HEK293 (cell line): Measurements from ENCODE around the gene PDE4B.

Source experiments
- CTCF ChIA-PET: fragments of 350-600 bp; formaldehyde crosslinking; extraction: SDS; loops from one replicate; lab custom pipeline; 2021; ENCODE audit warnings: antibody characterized with exemption; lab: Yijun Ruan, JAX
- POLR2A ChIA-PET: fragments of 300-600 bp; formaldehyde crosslinking; extraction: SDS; loops from one replicate; lab custom pipeline; 2020; ENCODE audit warnings: antibody characterized with exemption, inconsistent platforms; lab: Yijun Ruan, JAX
- H3K27ac ChIP-seq: fragments of 200-500 bp; sonication (Bioruptor generic); 2 replicates; pipeline ENCODE4 v1.5.1; 2014; ENCODE audit warnings: low read depth, low read length, control low read depth, inconsistent platforms; ENCODE audit errors: extremely low read depth
- H3K36me3 ChIP-seq, 2 experiments: fragments of 200-500 bp in 1 of 2; sonication (Bioruptor generic) in 1 of 2; 1 replicate in 1 of 2; 2 replicates in 1 of 2; pipeline ENCODE4 v1.5.1; 2014 to 2017; ENCODE audit warnings: inconsistent platforms in 2 of 2, low read length in 2 of 2; ENCODE audit not compliant: control insufficient read depth in 2 of 2, insufficient read depth in 1 of 2
- H3K4me1 ChIP-seq: fragments of 200-500 bp; sonication (Bioruptor generic); 2 replicates; pipeline ENCODE4 v1.5.1; 2014; ENCODE audit warnings: mild to moderate bottlenecking, low read length, inconsistent platforms; ENCODE audit not compliant: control insufficient read depth, insufficient read depth
- H3K4me3 ChIP-seq: 2 replicates; pipeline ENCODE4 v1.5.1; 2011; ENCODE audit warnings: low read depth, mild to moderate bottlenecking, control low read depth, low read length, moderate library complexity
- H3K9me3 ChIP-seq: fragments of 200-500 bp; sonication (Bioruptor generic); 2 replicates; pipeline ENCODE4 v1.5.1; 2014; ENCODE audit warnings: low read depth, low read length, inconsistent platforms; ENCODE audit not compliant: control insufficient read depth, insufficient read depth
- BCL6B ChIP-seq: fragments of 450-650 bp; formaldehyde crosslinking; IDR thresholded peaks from 2 replicates; pipeline ENCODE4 v1.5.1; 2017; ENCODE audit warnings: missing biosample characterization, missing genetic modification characterization
- GFI1B ChIP-seq: fragments of 450-650 bp; formaldehyde crosslinking; IDR thresholded peaks from 2 replicates; pipeline ENCODE4 v1.5.1; 2016; ENCODE audit warnings: missing biosample characterization, missing genetic modification characterization
- GLIS2 ChIP-seq: fragments of 450-650 bp; formaldehyde crosslinking; IDR thresholded peaks from 2 replicates; pipeline ENCODE4 v1.5.1; 2016; ENCODE audit warnings: missing biosample characterization, missing genetic modification characterization
- HIC1 ChIP-seq: fragments of 450-650 bp; formaldehyde crosslinking; IDR thresholded peaks from 2 replicates; pipeline ENCODE4 v1.5.1; 2016; ENCODE audit warnings: missing biosample characterization, missing genetic modification characterization
- MYNN ChIP-seq: fragments of 450-650 bp; formaldehyde crosslinking; IDR thresholded peaks from 2 replicates; pipeline ENCODE4 v1.5.1; 2016; ENCODE audit warnings: missing biosample characterization, missing genetic modification characterization, borderline replicate concordance
- REST ChIP-seq: fragments of 450-650 bp; formaldehyde crosslinking; IDR thresholded peaks from 2 replicates; pipeline ENCODE4 v1.5.1; 2016; ENCODE audit warnings: missing biosample characterization, missing genetic modification characterization
- TCF7L2 ChIP-seq: IDR thresholded peaks from 2 replicates; pipeline ENCODE4 v1.6.1; 2011; ENCODE audit warnings: low read depth, mild to moderate bottlenecking, inconsistent platforms, low read length, moderate library complexity, borderline replicate concordance
- ZIC2 ChIP-seq: fragments of 450-650 bp; formaldehyde crosslinking; IDR thresholded peaks from 2 replicates; pipeline ENCODE4 v1.5.1; 2016; ENCODE audit warnings: missing biosample characterization, missing genetic modification characterization
- ZNF266 ChIP-seq: fragments of 450-650 bp; formaldehyde crosslinking; IDR thresholded peaks from 2 replicates; pipeline ENCODE4 v1.5.1; 2016; ENCODE audit warnings: missing biosample characterization, missing genetic modification characterization, low read depth
- ZNF37A ChIP-seq: fragments of 450-650 bp; IDR thresholded peaks from 2 replicates; pipeline ENCODE4 v1.5.1; 2018; ENCODE audit warnings: missing biosample characterization, missing genetic modification characterization
- ZNF558 ChIP-seq: fragments of 450-650 bp; formaldehyde crosslinking; IDR thresholded peaks from 2 replicates; pipeline ENCODE4 v1.5.1; 2016; ENCODE audit warnings: missing biosample characterization, missing genetic modification characterization
- ZNF621 ChIP-seq: fragments of 450-650 bp; formaldehyde crosslinking; IDR thresholded peaks from 2 replicates; pipeline ENCODE4 v1.5.1; 2017; ENCODE audit warnings: missing biosample characterization, missing genetic modification characterization
- ZNF624 ChIP-seq: fragments of 450-650 bp; formaldehyde crosslinking; IDR thresholded peaks from 2 replicates; pipeline ENCODE4 v1.5.1; 2017; ENCODE audit warnings: missing biosample characterization, missing genetic modification characterization
- ZNF704 ChIP-seq: fragments of 450-650 bp; formaldehyde crosslinking; IDR thresholded peaks from 2 replicates; pipeline ENCODE4 v1.5.1; 2016; ENCODE audit warnings: missing biosample characterization, missing genetic modification characterization
- ZNF768 ChIP-seq: fragments of 450-650 bp; formaldehyde crosslinking; IDR thresholded peaks from 2 replicates; pipeline ENCODE4 v1.5.1; 2018; ENCODE audit warnings: missing biosample characterization, mild to moderate bottlenecking, missing genetic modification characterization
- ZNF777 ChIP-seq: fragments of 450-650 bp; formaldehyde crosslinking; IDR thresholded peaks from 2 replicates; pipeline ENCODE4 v1.5.1; 2017; ENCODE audit warnings: missing biosample characterization, missing genetic modification characterization, borderline replicate concordance

PDE4B gene

GRCh38 chr1:65949230-65949626 lies 156.5 kb downstream of the PDE4B start:
- Histone ChIP-seq H3K27ac (no peak overlapping the region), H3K36me3 (no peaks in the 10 kb centered on the region), H3K9me3 (no peaks in the 10 kb centered on the region), H3K4me1 (no peaks in the 10 kb centered on the region), H3K4me3 (no peak overlapping the region)
- ChIA-PET CTCF (interaction anchor here (0.6 to 1.7 kb wide), 3 partner anchors 294 to 1682 kb away, joined by 3 to 4 read pairs (median 4); no protein-coding TSS in a partner anchor), POLR2A (no interaction called here)
- TF ChIP-seq ZNF621 (tag by site-specific recombination), result no peak
- TF ChIP-seq ZNF266, result no peak

- no peaks in the 10 kb centered on the region for H3K9me3 ChIP-seq
- no peaks in the 10 kb centered on the region for H3K36me3 ChIP-seq
- TF ChIP-seq TCF7L2 (no peak), GLIS2 (tag by site-specific recombination) (no peak), MYNN (tag by site-specific recombination) (no peak), ZNF624 (tag by site-specific recombination) (no peak), GFI1B (tag by site-specific recombination) (no peak), ZNF558 (tag by site-specific recombination) (no peak), ZNF37A (tag by site-specific recombination) (no peak), ZNF777 (no peak), ZIC2 (no peak)
- H3K27ac ChIP-seq, result no peak overlapping the region
- H3K4me1 ChIP-seq, result no peaks in the 10 kb centered on the region
- POLR2A ChIA-PET, result no interaction called here
- no peak overlapping the region for H3K4me3 ChIP-seq
- CTCF ChIA-PET, result interaction anchor here (0.6 to 1.7 kb wide), 3 partner anchors 293 to 714 kb away, joined by 4 read pairs; no protein-coding TSS in a partner anchor
These were observed 157.2 kb downstream of the PDE4B start for GRCh38 chr1:65949933-65950332.

- CTCF ChIA-PET, result interaction anchor here (1.3 to 1.5 kb wide), 2 partner anchors 9 to 290 kb away, joined by 3 to 5 read pairs; no protein-coding TSS in a partner anchor
- H3K4me1 ChIP-seq, result no peaks in the 10 kb centered on the region
- no peak overlapping the region for H3K27ac ChIP-seq
- H3K4me3 ChIP-seq, result no peak overlapping the region
- TF ChIP-seq HIC1 (tag by site-specific recombination) (no peak), REST (tag by site-specific recombination) (no peak), ZNF768 (tag by site-specific recombination) (no peak), ZNF704 (no peak), BCL6B (tag by site-specific recombination) (0 out of 2 replicates have a peak, but pooled peaks have one; percentile 44)
- TF ChIP-seq, all 188 proteins: peak for 1
- Histone ChIP-seq H3K36me3 (no peaks in the 10 kb centered on the region), H3K9me3 (no peaks in the 10 kb centered on the region)
- POLR2A ChIA-PET, result no interaction called here
These were observed 160.0 kb downstream of the PDE4B start for GRCh38 chr1:65952696-65953095.
